NCI-H187 treated with DMSO at 0.1 percent for 48 hours (cell line): ENCODE data around the gene UCN2.

Source experiments
- DNase-seq: peaks from one replicate; lab custom pipeline; 2025; lab: John Stamatoyannopoulos, UW

The UCN2 gene

DNA sequence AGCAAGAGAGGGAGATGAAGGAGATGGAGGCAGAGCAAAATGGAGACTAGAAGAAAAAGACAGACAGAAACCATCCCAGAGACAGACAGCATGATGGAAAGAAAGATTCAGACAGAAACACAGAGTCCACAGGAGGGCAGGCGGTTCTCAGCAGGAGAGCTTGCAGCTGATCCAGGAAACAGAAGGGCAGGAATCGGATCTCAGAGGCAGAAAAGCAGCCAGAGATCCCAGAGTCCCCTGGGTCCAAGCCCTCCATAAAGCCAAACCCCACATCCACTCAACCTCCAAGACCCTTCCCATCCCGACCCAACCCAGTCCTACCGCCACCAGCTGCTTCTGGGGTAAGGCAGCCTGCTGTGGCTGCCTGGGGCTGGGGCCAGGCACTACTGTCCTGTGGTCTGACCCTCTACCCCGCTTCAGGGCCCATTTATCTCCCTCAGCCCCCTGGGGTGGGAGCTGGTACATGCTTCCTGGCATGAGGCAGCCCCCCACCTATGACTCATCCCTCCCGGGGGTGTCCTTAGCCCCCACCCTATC lies at the start of gene UCN2:
UCN2 (minus strand) TSS at position 400 of the 537 bp plus-strand sequence. CDS start 657 bp downstream, outside the sequence.
- no peak for DNase-seq

GRCh38 chr3:48612309-48612708 lies 48.7 kb upstream of the UCN2 start:
- DNase-seq, result no peak

DNA sequence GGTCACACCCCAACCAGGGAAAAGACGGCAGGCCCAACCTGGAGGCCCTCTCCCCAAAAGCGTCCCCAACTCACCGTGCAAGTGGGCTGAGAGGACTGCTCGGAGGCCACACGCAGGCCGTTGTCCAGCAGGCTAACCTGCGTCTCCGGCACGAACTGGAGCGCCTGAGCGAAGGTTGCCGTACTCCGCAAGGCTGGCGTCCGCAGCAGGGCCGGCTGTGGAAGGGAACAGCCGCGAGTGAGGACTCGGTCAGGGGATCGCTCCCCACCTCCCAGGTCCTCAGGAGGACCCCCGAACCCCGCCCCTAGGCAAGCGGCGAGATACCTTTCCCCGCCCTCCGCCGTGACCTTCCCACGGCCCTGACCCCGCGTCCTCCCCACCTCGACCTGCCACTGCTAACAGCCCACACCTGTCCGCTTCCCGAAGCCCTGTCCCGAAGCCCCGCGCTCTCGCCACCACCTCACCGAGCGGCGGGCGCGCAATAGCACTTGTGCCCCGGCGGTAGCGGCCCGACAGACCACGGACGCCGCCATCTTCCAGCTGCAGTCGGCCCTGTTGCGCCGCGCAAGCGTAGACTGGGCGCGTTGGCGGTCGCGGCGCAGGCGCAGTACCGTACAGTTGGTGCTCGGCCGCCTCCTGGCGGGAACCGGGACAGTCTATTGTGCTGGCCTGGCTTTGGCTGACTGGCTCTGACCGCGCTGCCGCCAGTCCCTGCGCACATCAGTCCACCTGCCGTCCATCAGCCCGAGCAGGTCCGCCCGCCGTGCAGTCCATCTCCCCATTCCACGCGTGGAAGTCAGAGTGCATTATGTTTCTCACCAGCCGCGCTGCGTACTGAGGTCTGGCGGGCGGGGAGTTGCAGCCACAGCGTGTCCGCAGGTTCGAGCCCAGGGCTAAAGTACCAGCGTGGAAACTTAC lies 45.8 kb upstream of the UCN2 start, which contains the start of gene UQCRC1:
UQCRC1 (minus strand) TSS at position 559 of the 918 bp plus-strand sequence; CDS start at position 533, 26 bp downstream.
- peak; percentile 29 for DNase-seq

DNA sequence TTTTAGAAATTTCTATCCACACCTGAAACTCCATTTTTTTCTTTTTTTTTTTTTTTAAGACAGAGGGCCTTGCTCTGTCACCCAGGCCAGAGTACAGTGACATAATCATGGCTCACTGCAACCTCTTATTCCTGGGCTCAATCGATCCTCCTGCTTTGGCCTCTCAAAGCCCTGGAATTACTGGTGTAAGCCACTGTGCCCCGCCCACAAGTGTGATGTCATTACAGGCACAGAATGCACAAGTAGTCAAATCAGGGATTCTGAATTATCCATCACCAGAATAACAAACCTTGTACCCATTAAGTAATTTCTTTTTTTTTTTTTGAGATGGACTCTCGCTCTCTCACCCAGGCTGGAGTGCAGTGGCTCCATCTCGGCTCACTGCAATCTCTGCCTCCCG lies 43.9 kb upstream of the UCN2 start:
- no peak for DNase-seq

- DNase-seq, result no peak
These were observed 38.0 kb upstream of the UCN2 start for GRCh38 chr3:48601622-48601994.

DNA sequence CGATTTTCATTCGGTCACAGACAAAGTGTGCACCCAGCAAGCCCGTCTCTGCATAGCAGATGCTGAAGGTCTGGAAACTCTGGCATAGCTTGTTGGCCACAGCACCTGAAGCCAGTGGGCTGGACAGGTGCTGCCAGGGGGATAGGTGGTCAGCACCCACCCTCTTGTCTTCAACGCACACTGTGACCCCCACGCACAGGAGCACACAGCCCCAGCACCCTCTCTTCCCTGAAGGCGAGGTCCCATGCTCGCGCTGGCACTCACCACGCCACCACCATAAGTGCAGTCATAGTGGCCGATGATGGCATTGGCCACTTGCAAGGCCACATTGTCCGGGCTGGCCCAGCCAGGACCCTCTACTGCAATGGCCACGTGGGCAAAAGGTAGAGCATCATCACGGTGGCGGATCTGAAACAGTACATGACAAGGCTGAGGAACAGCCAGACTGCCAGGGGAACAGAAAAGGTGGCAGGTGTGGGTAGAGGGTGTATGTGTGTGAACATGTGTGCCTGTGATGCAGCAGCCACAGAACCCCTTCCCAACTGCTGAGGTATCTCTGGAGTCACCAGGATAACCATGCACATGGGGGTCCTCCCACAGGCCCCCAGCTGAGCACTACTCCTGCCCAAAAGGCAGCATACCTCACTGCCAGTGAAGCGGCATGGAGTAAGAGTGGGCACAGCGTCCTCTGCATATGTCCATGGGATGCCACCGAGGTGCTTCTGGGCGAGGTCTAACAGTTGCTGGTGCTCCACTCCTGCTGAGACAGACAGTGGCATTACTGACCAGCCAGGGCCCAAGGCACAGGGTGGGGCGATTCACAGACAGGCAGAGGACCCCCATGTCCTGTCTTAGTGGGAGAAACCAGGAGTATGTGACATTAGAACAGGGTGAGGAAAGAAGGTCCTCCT lies 37.4 kb upstream of the UCN2 start:
- DNase-seq, result no peak

DNA sequence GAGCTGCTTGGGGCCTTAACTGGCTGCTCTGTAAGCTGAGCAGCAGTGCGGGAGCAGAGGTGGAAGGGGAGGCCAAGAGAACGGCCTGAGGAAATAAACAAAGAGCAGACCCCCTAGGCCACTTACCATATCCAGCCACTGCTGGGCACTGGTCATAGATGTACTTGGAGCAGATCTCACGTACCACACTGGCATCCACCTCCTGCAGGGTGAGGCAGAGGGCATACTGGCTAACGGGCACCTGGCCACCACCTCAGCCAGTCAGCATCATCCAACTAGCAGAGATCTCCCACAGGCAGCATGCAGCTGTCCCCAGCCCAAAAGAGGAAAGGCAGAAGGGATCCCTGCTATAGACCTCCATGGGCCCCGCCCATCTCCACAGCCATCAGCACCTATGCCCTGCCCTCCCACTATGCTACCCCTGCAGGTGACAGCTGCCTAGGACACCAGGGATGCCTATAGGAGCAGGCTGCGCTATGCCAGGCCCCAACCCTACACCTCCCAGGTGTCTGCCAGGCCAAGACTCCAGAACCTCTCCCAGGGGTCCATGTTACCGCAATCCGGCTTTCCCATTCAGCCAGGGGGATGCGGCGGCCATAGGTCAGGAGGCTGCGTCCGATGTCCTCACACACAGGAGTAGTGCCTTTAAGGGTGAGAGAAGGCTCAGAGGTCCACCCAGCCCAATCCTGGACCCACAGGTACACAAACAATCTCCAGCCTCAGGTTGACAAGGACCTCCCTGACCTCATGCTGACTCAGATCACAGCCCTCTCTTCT lies 36.1 kb upstream of the UCN2 start:
- DNase-seq, result no peak

DNA sequence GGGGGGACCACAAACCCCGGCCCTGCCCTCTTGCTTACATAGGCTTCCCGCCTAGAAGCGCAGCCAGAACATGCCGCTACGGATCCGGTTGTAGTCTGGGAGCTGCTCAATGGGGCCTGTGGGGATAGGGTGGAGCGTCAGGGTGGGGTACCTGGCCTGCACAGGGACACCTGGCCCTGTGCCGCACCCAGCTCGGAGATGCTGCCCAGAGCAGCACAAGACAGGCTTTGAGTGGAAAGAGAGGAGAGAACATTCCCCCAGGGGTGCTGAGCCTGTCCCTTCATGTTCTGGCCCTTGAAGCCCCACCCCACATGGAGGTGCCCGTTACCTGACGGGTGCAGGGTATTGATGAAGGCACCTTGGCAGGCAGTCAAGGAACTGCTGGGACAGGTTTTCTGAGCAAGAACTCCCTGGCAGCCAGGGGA lies 35.5 kb upstream of the UCN2 start:
- DNase-seq, result no peak

DNA sequence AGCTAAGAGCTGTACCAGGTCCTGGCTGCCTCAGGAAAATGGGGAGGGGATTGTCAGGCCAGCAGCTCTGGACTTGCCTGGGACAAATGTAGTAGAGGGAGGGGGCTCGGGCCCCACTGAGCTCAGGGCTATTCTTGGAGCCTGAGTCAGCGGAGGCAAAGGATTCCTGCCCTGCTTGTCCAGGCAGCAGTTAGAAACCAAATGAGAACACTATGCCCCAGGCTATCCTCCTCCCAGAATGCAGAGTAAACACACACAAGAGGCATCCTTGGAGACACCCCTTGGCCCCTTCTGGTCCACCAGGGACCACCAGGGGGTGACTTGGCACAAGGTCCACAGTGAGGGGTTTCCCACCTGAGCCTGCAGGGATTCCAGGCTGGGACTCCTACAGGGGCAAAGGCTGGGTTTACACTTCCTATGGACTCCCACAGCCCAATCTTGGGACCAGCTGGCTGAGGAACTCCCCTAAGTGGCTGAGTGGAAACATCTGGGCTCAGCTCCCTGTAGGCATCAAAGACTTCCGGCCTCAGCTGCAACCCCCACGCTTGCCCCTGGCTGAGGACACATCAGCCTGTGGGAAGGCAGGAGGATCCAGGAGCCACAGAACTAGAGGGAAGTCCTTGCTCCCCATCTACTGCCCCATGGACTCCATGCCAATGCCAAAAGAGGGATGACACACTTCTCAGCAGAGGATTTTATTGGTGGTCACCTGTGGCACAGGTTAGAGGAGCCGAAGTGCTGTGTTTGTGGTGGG lies 34.9 kb upstream of the UCN2 start:
- DNase-seq, result no peak

DNA sequence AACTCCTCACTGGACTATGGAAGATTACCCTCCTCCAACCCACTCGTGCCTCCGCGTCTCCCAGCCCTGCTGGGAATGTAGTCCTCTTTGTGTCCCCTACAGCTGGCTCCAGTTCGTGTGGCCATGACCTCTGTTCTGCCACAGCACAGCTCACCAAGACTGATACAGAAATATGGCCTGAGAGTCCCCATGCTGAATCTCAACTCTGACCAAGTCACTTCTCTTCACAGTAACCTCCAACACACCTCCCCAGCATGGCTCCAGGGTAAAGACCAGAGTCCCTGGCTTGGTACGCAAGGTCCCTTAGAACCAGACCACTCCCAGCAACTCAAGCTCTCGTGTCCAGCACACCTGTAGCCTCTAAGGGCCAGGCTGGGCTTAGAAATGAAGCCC lies 33.8 kb upstream of the UCN2 start:
- no peak for DNase-seq

DNA sequence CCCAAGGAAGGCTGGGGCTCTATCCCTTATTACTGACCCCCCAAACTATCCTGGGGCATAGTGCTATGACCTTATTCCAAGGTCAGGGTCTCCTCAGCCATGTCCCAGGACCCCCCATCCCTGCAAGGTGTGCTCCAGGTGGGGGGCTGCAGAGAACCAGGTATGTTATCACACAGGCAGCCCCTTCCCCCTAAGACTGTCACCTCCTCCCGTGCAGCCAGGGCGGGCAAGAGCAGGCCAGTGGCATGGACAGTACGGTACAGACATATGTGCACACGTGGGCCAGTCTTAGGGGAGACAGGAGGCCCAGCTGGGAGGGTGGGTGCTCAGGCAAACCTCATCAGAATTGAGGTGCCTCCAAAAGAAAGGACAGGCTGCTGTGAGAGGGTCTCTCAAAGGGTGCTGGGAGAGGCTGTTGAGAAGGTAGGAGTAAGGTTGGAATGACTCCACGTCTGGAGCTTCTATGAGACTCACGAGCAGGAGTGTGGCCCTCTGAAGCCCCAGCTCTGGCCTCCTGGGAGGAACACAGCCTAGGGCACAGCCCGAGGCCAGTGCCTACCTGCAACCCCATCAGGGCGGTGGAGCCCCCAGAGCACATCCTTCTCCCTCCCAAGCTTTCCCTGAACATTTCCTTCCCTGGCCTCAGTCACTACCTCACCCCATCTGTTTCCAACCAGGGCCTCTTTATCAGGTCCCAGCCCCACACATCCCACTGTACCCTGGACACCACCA lies 33.3 kb upstream of the UCN2 start:
- no peak for DNase-seq

GRCh38 chr3:48596157-48596556 lies 32.6 kb upstream of the UCN2 start:
- no peak for DNase-seq

DNA sequence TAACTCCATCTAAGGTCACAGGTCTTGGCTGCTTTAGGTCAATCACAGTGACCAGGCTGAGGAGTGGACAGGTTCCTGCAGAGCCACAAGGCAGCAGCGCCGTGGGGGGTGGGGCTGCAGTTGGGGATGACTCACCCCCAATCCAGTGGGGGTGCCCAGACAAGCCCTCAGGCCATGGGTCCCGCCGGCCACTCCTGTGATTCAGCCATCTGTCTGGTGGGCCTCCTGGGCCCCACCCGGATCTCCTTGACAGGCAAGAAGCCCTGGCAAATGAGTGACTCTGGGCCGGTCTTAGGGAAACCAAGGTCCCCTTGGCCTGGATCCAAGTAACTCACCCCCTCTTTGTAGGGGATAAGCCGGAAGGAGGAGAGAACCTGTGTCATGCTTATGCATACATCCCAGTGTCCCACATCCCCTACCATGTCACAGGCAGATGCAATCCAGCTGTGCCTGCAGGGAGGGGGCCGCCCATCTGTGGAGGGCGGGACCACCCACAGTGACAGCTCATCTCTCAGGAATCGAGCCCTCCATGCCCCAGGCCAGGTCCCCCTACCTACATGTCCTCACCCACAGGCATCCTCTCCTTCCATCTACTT lies 32.0 kb upstream of the UCN2 start:
- DNase-seq, result no peak

DNA sequence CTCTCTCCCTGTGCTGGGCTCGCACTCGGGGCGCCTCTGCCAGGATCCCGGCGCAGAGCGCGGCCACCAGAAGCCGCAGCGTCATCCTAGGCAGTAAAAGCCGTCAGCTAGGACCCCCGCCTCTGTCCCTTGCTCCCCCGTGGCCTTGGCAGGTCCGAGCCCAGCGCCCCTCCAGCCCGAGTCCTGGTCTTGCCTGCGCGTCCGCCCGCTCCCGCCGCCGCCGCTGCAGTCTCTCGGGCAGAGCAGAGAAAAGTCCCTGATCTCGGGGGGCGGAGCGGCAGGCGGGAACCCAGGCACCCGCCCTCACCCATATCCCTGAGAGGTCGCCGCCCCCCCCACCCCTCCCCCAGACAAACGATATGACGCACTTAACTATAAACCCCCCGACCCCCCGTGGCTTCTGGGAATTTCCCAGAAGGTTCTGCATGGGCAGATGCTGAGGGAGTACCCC lies 31.5 kb upstream of the UCN2 start, which contains the start of gene COL7A1:
COL7A1 (minus strand) TSS at position 255 of the 451 bp plus-strand sequence; CDS start at position 85, 170 bp downstream.
- DNase-seq, result no peak

DNA sequence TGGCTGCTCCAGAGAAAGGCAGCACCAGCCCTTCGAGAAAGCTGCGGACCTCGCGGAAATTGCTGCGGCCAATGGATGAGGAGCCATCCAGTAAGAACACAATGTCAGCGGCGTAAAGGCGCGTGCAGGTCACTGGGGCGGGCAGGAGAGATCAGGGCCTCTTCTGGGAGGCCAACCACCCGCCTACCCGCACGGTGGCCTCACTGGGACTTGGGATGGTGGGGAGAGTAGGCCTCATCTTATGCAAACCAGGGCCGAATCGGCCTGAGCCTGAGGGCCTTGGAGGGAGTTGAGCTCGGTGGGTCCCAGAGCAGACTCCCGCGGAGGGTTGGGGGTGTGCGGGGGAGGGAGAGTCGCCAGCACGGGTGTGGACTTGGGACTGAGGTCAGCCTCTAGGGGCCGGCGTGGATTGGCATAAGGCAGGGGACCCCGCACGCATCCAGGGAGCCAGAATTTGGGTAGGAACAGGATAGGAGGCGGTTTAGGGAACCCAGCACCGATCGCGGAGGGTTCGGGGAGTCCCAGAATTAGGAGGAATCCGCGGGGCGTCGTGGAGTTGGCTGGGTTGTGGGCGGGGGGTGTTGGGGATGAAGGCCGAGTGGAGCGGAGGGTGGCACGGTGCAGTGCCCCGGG lies 31.0 kb upstream of the UCN2 start:
- no peak for DNase-seq

DNA sequence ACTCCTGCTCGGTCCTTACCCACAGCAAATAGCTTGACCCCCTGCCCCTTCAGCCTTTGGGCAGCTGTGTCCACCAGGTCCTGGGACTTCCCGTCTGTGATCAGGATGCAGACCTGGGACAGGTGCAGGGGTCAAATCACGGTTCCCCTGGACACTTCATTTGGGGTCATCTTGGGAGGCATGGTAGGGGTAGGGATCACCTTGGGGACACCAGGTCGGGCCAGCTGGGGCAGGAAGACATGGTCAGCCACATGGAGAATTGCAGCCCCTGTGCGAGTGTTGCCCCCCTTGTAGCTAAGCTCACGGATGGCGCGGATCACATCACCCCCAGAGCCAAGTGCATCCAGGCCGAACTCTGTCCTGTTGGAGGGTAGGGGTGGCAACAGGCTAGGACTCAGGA lies 29.8 kb upstream of the UCN2 start:
- no peak for DNase-seq

- DNase-seq, result no peak
These were observed 29.0 kb upstream of the UCN2 start for GRCh38 chr3:48592519-48593087.

- DNase-seq, result no peak
These were observed 28.4 kb upstream of the UCN2 start for GRCh38 chr3:48591886-48592518.
